Measurements from ENCODE around the gene CBL.
A peak's percentile ranks its signal among the peaks of the same experiment; 100 is the strongest.

CBL gene

DNA sequence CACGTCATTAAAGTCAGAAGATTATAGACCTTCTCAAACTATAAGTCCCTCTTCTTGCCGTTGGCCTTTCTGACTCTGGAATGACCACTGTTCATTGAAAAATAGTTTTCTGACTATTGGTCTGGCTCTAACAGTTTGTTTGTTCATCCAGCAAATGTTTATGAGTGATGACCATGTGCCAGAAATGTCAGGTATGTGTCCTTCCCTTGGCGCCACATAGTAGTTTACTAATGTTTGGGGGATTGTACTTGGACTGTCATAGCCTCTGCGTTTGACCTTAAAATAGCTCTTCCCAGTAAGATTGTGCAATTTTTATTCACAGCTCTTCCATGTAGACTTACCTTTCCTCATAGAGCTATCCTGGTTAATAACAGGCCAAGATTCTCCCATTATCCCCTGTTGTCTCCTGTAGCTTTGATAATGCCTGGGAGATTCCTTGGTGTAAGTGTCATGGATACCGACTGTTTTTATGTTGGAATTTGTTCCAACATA, 97.1 kb downstream of the CBL start:
- POLR2A ChIA-PET, result no interaction called here
- H3K9me3 ChIP-seq (ENCODE audit: control insufficient read depth, insufficient read depth, low read depth, low read length), result no peaks in the 10 kb centered on the region
- no peak for TF ChIP-seq ZNF626 (tag by site-specific recombination; IDR thresholded peaks at IDR 0.05)
- CTCF ChIA-PET, result interaction anchor here (1.2 kb wide), 1 partner anchor 20 kb away, joined by 3 read pairs; no protein-coding TSS in a partner anchor
- peaks cover 0 to 66% of the 10 kb centered on the region in 2 experiments; a peak in 2 of 3 replicates for H3K36me3 ChIP-seq (ENCODE audit: control insufficient read depth in 2 of 2, insufficient read depth in 1 of 2, low read length in 2 of 2)
- no peak overlapping the region for H3K4me3 ChIP-seq (ENCODE audit: low read depth, low read length)
- H3K27ac ChIP-seq (ENCODE audit: extremely low read depth, low read depth, low read length), result no peak overlapping the region
- no peaks in the 10 kb centered on the region for H3K4me1 ChIP-seq (ENCODE audit: control insufficient read depth, insufficient read depth, low read length)

- TF ChIP-seq ZNF660 (tag by site-specific recombination; IDR thresholded peaks at IDR 0.05), result peak; percentile 51; the same call in 1 of the 2 replicates
- TF ChIP-seq SP7 (tag by site-specific recombination; IDR thresholded peaks at IDR 0.05), result no peak
- no peaks in the 10 kb centered on the region for H3K4me1 ChIP-seq (ENCODE audit: control insufficient read depth, insufficient read depth, low read length)
- H3K36me3 ChIP-seq (ENCODE audit: control insufficient read depth in 2 of 2, insufficient read depth in 1 of 2, low read length in 2 of 2), result peaks cover 0 to 65% of the 10 kb centered on the region in 2 experiments; a peak in 2 of 3 replicates
- ChIA-PET CTCF (interaction anchor here (0.8 to 4.4 kb wide), 5 partner anchors 18 to 169 kb away, joined by 3 to 20 read pairs (median 3); partner anchors contain the start of gene CBL), POLR2A (interaction anchor here (1.3 to 4.8 kb wide), 3 partner anchors 11 to 32 kb away, joined by 3 to 35 read pairs (median 4); partner anchors contain the start of genes MCAM and RNF26)
- H3K4me3 ChIP-seq (ENCODE audit: low read depth, low read length), result no peak overlapping the region
- no peak overlapping the region for H3K27ac ChIP-seq (ENCODE audit: extremely low read depth, low read depth, low read length)
- H3K9me3 ChIP-seq (ENCODE audit: control insufficient read depth, insufficient read depth, low read depth, low read length), result no peaks in the 10 kb centered on the region
These were observed 99.6 kb downstream of the CBL start for GRCh38 chr11:119305556-119306372.

GRCh38 chr11:119306373-119306890, 100.3 kb downstream of the CBL start:
- Histone ChIP-seq H3K36me3 (ENCODE audit: control insufficient read depth in 2 of 2, insufficient read depth in 1 of 2, low read length in 2 of 2) (peaks cover 0 to 65% of the 10 kb centered on the region in 2 experiments; a peak in 2 of 3 replicates), H3K9me3 (ENCODE audit: control insufficient read depth, insufficient read depth, low read depth, low read length) (no peaks in the 10 kb centered on the region), H3K4me1 (ENCODE audit: control insufficient read depth, insufficient read depth, low read length) (no peaks in the 10 kb centered on the region), H3K4me3 (ENCODE audit: low read depth, low read length) (no peak overlapping the region), H3K27ac (ENCODE audit: extremely low read depth, low read depth, low read length) (no peak overlapping the region)
- ChIA-PET POLR2A (interaction anchor here (1.3 to 4.8 kb wide), 3 partner anchors 11 to 31 kb away, joined by 3 to 35 read pairs (median 4); partner anchors contain the start of genes MCAM and RNF26), CTCF (interaction anchor here (1.0 to 4.4 kb wide), 5 partner anchors 12 to 168 kb away, joined by 3 to 20 read pairs (median 6); no protein-coding TSS in a partner anchor)
- TF ChIP-seq ZSCAN4 (tag by site-specific recombination; IDR thresholded peaks at IDR 0.05) (no peak), ZBTB17 (tag by site-specific recombination; IDR thresholded peaks at IDR 0.05) (peak; percentile 89)

DNA sequence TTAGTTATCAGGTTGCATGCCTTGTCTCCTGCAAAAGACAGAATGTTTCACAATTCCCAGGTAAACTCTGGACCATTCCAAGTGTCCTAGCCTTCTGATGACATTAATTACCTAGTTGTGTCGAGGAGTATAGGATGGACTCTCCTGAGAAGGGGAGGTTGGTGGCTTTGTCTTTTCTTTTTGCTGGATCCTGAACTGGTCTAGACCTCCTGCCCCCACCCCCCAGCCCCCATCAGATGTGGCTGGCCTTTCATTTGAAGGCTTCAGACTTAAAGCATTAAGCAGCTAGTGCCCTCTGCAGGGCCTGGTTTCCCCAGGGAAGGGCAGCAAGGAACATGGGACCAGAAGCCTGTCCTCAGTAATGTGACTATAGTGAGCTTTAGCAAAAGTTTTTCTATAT, 101.1 kb downstream of the CBL start:
- ChIA-PET POLR2A (interaction anchor here (0.6 to 4.8 kb wide), 5 partner anchors 10 to 215 kb away, joined by 3 to 35 read pairs (median 3); partner anchors contain the start of gene MCAM), CTCF (interaction anchor here (0.6 to 4.4 kb wide), 17 partner anchors 11 to 318 kb away, joined by 3 to 20 read pairs (median 4); partner anchors contain the start of genes ABCG4 and CBL)
- H3K4me3 ChIP-seq (ENCODE audit: low read depth, low read length), result no peak overlapping the region
- H3K27ac ChIP-seq (ENCODE audit: extremely low read depth, low read depth, low read length), result no peak overlapping the region
- TF ChIP-seq PRDM10 (tag by site-specific recombination; IDR thresholded peaks at IDR 0.05) (peak; percentile 96), ZNF791 (tag by site-specific recombination; IDR thresholded peaks at IDR 0.05) (no peak)
- H3K4me1 ChIP-seq (ENCODE audit: control insufficient read depth, insufficient read depth, low read length), result no peaks in the 10 kb centered on the region
- H3K9me3 ChIP-seq (ENCODE audit: control insufficient read depth, insufficient read depth, low read depth, low read length), result no peaks in the 10 kb centered on the region
- peaks cover 0 to 65% of the 10 kb centered on the region in 2 experiments; a peak in 2 of 3 replicates for H3K36me3 ChIP-seq (ENCODE audit: control insufficient read depth in 2 of 2, insufficient read depth in 1 of 2, low read length in 2 of 2)
